SKM-1 treated with dmso at 0.1 percent for 144 hours (cell line): ENCODE measurements around the gene PRLH.
"Not testable (repeated sequence)": the region's sequence is repeated elsewhere in the genome, so short reads cannot be mapped to it uniquely, and the experiment has no call there.

ENCODE experiments used
- DNase-seq: peaks from one replicate; lab custom pipeline; 2025; ENCODE audit not compliant: unreplicated experiment; lab: John Stamatoyannopoulos, UW

Gene PRLH

DNA sequence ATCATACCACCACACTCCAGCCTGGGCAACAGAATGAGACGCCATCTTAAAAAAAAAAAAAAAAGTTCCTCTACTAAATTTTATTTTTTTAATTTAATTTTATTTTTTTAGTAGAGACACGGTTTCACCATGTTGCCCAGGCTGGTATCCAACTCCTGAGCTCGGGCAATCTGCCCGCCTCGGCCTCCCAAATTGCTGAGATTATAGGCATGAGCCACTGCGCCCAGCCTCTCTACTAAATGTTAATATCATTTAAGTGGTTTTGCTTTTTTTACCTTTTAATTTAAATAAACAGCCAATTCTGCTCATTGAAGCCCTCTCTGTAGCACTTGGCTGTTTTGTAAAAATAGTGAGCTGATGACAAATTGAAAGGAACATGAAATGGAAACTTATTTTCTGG lies 15.0 kb downstream of the PRLH start:
- no peak for DNase-seq

DNA sequence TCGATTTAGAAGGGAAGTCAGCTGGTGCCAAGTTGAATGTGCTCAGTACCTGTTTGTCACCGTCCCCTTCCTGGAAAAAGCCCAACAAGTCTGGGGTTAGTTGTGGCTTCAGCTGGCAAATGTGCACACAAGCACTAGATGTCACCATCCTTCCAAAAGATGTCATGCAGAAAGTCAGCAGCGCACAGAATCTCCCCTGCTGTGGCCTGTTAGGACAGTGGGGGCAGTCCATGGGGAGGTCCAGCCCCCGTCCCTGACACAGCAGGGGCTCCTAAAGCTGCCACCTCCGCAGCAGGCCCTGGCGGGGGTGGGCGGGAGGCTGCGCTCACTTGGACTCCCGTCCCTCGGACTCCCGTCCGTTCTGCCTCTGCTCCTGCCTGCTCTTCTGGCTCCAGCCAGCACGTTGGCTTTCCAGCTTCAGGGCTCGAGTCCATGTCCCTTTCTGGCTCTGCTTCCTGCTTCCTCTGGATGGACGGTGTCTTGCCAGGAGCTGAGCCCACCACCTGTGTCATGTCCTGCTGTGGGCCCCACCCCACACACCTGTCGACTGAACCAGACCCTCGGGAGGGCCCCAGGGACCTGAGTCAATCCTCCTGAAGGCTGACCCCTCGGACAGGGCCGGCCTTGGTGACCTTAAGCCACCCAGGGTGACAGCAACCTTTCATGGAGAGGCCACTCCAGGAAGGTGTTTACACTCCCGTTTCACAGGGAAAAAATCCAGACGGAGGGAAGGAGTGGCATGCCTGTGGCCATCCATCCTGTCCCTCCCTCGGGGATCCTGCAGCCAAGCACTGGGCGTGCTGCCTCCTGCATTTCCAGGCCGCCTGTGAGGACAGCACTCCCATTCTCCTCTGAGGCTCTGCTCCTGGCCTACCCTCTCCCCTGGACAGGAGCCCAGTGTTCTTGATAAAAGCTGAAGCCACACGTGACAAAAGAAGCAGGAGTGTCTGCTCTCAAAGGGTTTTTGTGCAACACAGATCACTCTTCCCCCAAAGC lies 15.7 kb downstream of the PRLH start:
- DNase-seq, result no peak

GRCh38 chr2:237583385-237584295 lies 17.3 kb downstream of the PRLH start:
- DNase-seq, result no peak

- DNase-seq, result no peak
Observed at GRCh38 chr2:237585590-237586221, 19.3 kb downstream of the PRLH start.

DNA sequence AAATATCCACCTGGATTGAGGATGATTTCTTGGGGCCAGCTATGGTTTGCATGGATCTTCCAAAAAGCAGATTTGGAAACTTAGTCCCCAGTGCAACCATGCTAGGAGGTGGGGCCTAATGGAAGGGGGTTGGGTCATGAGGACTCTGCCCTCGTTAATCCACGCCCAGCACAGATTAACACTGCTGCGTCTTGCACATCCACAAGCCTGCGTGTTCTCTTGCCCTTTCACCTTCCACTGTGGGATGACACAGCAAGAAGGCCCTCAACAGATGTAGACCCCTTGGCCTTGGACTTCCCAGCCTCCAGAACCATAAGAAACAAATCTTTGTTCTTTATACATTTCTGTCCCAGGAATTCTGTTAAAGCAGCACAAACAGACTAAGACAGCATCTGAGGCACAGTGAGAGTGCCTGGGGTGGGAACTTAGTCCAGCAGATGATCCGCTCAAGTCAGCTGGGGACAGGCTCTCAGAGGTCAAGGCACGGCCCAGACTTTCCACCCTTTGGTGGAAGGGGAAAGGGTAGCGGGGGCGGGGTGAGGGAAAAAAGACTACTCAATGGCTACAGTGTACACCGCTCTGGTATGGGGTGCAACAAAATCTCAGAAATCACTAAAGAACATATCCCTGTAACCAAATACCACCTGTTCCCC lies 21.8 kb downstream of the PRLH start:
- no peak for DNase-seq

DNA sequence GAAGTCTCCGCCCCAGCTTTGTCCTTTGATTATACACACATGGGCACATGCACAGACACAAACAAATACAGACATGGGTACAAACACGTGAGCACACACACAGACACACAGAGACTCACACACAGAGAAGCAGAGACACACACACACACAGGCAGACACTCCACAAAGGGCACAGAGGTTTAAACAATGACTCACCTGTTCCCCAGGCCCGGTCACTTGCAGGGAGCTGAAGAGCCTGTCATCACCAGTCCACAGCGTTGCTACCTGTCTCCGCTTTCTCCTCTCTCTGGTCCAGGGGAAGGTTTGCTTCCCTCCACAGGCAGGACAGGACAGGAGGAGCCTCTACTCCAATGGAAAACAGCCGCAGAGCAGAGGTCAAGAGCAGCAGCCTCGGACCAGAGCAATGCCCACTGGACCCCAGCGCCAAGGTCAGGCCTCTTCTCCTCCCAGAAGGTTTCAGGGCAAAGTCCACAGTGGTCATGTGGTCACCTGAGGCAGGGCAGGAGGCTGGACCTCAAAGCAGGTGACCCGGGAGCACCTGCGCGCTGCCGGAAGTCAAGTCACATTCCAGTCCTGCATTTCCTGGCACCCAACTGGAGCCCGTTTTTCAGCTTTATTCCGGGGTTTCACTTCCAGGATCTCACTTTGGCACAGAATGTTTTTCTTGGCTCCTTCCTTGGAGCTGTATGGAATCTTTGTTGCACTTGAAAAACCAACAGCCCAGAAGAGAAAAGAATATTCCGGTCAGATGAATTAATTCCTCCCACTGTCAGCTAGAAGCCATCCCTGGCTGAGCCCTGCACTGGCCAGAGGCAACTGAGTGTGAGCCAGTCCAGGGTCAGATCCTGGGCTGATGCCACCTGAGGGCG lies 24.1 kb downstream of the PRLH start, which contains the start of gene RAB17:
Gene RAB17, minus strand, starts transcription at position 463 of the 869 bp plus-strand sequence. CDS start 4,580 bp downstream, outside the sequence.
- no peak for DNase-seq

GRCh38 chr2:237591141-237591881 lies 24.9 kb downstream of the PRLH start:
- DNase-seq, result peak; percentile 32

- no peak for DNase-seq
Observed at GRCh38 chr2:237592425-237592980, 26.1 kb downstream of the PRLH start.

DNA sequence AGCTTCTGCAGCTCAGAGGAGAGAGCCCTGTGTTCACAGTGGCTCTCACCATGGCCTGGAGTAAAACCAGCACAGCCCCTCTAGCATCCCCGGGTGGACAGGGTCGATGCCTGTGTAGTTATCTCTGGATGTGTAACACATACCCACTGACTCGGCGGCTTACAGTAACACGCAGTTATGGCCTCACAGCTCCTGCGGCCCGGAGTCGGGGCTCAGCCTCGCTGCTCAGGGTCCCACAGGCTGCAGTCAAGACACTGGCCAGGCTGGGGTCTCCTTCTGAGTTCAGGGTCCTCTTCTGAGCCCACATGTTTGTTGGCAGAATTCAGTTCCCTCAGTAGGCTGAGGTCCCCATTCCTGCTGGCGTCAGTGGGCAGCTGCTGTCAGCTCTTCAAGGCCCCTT lies 26.7 kb downstream of the PRLH start:
- no peak for DNase-seq

- no peak for DNase-seq
Observed at GRCh38 chr2:237593596-237594320, 27.4 kb downstream of the PRLH start.

- DNase-seq, result no peak
Observed at GRCh38 chr2:237594514-237594871, 28.1 kb downstream of the PRLH start.

DNA sequence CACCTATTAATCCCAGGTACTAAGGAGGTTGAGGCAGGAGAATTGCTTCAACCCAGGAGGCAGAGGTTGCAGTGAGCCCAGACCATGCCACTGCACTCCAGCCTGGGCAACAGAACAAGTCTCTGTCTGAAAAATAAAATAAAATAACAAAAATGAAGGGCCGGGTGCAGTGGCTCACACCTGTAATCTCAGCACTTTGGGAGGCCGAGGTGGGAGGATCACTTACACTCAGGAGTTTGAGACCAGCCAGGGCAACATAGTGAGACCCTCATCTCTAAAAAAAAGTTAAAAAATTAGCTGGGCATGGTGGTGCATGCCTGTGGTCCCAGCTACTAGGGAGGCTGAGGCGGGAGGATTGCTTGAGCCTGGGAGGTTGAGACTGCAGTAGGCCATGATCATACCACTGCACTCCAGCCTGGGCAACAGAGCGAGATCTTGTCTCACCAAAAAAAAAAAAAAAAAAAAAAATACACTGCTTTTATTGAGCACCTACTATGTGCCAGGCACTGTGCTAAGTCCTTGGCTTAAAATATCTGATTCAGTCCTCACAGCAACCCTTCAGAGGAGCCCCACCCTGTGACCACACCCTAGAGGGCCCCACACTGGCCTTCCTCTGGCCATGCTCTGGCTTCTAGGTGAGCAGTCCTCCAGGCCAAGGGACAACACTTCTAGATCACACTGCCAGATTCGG lies 29.6 kb downstream of the PRLH start:
- DNase-seq, result not testable (repeated sequence)

DNA sequence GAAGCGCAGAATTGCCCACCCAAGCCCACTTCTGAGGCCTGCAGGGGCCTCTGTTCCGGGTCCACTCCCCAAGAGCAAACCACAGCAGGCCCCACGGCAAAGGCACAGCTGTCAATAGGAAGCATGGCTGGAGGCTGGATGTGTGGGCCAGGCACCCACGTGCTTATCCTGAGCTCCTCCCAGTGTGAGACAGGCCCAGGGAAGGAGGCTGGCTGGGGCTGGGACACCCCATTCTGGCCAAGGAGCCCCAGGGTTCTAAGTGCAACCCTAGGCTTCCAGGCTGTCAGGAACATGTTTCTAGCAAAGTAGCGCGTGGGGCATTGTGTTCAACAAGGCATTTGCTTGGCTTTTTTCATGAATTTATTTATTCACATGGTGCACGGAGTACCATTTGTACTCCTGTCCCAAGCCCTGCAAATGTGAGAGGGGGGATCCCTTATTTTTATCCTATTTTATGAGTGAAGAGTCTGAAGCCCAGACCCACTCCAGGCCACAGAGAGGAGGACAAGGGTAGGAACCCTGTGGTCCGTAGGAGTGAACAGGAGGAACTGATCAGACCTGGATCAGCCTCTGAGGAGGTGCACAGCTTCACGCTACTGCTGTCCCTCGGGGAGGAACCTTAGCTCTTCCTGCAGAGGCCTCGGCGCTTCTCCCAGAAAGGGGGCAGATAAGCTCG lies 30.3 kb downstream of the PRLH start:
- no peak for DNase-seq

- no peak for DNase-seq
Observed at GRCh38 chr2:237597196-237598145, 31.1 kb downstream of the PRLH start.

DNA sequence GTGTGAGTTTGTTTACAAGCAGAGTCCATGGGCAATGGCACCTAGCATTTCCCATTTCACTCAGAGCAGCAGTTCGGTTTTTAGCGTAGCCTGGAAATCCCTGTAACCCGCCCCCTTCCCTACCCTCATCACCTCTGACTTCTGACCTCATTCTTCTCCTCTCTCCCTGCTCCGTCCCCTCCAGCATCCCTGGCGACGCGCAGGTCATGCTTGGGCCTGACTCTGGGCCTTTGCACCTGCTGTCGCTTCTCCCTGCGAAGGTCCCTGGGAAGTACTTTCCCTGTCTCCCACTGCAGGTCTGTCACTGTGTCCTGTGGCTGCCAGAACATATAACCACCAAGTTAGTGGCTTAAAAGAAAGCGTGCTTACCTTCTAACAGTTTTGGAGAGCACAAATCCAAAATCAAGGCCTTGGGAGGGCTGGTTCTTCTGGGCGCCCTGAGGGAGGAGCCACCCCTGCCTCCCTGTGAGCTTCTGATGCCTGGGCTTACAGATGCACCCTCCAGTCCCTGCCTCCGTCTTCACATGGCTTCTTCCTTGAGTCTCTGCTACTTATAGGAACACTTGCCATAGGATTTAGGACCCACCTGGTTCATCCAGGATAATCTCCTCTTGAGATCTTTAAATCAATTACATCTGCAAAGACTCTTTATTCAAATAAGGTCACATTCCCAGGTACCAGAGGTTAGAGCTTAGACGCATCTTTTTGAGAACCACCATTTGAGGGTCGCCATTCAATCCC lies 32.3 kb downstream of the PRLH start:
- DNase-seq, result no peak
